ENCODE results near the gene ZBTB39.
"Not testable (repeated sequence)": the region's sequence is repeated elsewhere in the genome, so short reads cannot be mapped to it uniquely, and the experiment has no call there.

Gene ZBTB39

GRCh38 chr12:56999456-56999855 is 6.9 kb downstream of the ZBTB39 start:
- DNase-seq = no peak

GRCh38 chr12:56998981-56999380 is 7.4 kb downstream of the ZBTB39 start:
- no peak for DNase-seq

GRCh38 chr12:56998316-56998715 is 8.0 kb downstream of the ZBTB39 start:
- DNase-seq = no peak

DNA sequence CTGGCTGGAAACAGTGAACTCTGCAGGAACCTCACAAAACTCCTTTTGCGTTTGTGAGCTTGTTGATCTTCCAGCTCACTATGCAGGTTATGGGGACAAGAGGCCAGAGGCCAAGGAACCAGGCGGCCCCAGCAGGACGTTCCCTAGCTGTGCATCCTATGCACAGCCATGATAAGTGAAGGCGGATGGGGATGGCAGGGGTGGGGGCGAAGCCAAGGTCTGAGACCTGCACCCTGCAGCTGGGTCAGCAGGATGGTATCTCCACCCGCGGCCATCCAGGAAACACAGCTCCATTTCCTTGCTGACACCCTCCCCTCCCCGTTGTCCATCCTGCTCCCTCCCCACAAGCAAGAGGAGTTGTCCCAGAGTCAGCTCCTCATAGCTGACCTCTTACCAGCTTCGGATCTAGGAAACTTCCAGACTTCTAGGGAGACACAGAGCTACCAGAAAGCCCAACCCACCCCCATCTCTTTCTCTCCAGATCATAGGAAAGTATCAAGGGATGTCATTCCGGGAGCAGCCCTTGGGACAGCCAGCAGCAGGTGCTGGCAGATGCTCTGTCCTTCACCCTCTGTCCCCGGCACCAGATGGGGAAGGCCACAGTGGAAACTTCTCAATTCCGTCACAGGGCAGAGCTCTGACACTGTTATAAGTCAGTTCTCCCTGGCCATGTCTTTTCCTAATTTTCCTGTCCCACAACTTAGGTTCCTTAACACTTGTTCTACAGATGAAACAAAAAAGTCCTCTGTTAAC is 9.4 kb downstream of the ZBTB39 start:
- no peak for DNase-seq

DNA sequence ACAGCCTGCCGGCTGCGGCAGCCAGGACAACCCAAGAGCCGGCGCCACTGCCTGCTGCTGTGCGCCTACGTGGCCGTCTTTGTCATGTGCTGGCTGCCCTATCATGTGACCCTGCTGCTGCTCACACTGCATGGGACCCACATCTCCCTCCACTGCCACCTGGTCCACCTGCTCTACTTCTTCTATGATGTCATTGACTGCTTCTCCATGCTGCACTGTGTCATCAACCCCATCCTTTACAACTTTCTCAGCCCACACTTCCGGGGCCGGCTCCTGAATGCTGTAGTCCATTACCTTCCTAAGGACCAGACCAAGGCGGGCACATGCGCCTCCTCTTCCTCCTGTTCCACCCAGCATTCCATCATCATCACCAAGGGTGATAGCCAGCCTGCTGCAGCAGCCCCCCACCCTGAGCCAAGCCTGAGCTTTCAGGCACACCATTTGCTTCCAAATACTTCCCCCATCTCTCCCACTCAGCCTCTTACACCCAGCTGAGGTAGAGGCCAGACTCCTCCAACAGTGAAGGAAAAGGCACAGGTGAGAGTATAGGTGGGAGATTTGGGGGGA is 10.3 kb downstream of the ZBTB39 start:
- no peak for DNase-seq

- no peak for DNase-seq
Observed at GRCh38 chr12:56995201-56995929, 11.0 kb downstream of the ZBTB39 start.

DNA sequence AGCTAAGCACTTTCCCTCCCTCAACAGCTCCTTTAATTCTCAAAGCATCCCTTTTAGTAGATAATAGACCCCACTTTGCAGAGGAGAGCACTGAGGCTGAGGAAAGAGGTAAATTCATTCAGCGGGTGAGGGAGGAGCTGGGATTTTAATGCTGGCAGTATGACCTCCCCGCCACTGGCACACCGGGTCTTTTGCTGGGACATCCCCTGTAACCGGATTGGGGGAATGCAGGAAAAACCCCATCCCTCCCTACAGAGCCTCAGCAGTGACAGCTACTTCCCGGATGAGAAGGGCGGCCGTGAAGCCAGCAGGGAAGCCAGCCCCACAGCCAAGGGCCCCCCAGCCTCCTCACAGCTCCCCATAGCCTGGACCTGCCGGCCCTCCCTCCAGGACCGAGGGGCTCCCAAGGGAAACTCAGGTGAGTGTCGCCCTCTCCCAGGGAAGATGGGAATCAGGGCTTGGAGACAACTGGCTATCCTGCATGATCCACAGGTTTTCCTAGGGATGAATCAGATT is 12.1 kb downstream of the ZBTB39 start:
- no peak for DNase-seq

DNA sequence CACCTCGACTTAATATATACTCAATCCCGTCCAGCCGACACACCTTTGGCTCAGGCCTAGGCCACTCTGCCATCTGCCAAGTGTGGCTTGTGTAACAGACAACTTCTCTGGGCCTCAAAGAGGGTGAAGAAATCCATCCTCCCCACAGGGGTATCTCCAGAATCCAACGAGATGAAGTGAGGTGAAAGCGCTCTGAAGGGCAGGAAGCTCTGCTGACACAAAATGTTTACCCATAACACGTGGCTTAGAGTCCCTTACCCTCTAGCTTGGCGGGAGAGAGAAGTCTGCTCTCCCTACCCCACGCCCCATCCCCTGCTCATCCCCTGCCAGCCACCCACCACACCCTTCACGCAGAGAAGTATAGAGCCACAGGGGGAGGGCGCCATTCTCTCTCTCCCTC is 13.0 kb downstream of the ZBTB39 start:
- no peak for DNase-seq

- no peak for DNase-seq
Observed at GRCh38 chr12:56991319-56992246, 14.8 kb downstream of the ZBTB39 start.

DNA sequence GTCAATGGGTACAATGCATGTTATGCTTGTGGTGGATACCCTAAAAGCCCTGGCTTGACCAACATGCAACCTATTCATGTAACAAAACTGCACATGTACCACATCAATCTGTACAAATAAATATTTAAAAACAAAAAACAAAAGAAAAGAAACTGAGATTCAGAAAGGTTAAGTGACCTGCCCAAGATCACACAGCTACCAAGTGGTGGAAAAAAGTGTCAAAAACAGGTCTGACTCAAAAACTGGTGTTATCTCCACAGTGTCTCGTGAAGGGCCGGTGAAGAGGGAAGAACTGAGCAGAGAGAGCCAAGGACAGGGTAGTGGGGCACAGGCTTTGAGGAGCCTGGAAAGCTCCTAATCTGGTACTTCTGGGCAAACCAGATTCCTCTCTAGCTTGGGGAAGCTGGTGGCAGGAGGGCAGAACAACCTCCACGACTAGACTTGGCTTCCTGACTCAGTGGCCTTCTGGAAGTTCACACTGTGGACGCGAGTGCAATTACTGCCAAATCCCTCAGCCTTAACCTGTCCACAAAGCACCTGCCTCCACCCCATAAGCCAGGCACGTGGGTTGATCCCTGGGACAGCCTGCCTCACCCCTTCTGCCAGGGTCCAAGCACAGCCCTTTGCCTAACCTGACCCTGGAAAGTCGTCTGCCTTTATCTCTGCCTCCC is 15.6 kb downstream of the ZBTB39 start:
- no peak for DNase-seq

- DNase-seq = no peak
Observed at GRCh38 chr12:56989861-56990610, 16.3 kb downstream of the ZBTB39 start.

GRCh38 chr12:56988207-56988739 is 18.1 kb downstream of the ZBTB39 start:
- no peak for DNase-seq

- DNase-seq = peak; percentile 64
Observed at GRCh38 chr12:56987551-56988053, 18.7 kb downstream of the ZBTB39 start.

- DNase-seq = no peak
Observed at GRCh38 chr12:56987011-56987410, 19.3 kb downstream of the ZBTB39 start.

DNA sequence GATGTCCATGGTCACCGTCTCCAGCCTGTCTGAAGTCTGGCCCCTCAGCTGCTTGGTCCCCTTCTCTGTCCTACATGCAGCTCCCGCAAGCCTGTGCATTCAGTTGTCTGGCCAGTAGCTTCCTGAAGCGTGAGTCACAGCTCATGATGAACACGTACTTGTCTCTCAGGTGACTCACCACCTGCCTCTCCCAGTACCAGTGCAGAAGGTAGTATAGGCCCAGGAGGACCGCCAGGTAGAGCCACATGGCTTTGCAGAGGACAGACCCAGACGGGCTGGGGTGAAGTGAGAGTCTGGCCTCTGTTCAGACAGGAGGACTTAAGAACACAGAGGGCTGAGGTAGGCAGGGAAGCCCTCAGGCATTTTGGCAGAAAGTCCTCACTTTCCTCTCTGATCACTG is 20.6 kb downstream of the ZBTB39 start:
- DNase-seq = not testable (repeated sequence)

DNA sequence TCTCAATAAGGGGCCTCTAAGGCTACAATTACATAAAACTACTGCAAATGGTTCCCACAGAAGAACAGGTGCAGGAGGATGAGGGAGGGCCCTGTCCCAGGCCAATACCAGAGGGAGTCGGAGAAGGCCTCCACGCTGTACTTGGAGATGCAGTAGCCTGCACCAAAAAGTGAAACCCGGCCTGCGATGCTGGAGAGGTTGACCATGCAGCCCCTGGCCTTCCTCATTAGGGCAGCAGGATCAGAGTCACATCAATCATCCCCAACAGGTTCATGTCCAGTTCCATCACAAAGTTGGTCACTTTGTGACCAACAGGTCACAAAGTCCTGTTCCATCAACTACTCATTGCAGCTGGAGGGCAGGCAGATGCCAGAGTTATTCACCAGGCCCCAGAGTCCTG is 23.0 kb downstream of the ZBTB39 start:
- DNase-seq = no peak

DNA sequence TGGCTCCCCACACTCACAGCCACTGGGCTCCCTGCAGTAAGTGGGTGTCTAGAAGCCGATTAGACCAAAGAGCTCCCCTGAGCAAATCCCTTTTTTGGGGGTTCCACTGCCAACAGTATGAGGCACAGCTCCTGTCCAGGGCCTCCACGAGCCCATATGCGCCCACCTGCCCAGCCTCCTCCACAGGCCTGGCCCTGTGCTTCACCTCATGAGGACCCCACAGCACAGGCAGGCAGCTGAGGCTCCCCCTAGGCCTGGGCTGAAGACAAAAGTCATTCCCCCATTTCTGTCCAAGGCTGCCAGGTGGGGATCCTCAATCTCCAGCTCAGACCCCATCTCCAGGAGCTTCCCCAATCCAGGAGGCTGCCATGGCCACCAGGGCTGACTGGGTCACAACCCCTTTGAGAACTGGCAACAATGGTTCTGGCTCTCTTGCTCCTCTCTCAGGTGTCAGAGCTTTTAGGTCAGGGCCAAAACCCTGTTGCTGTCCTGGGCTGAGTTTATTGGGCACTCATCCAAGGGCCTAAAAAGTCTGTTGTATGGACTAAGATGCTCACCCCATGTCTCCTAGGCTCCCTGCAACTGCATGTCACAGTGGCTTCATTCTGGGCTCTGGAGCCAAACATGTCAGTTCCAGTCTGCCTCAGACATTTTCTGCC is 23.6 kb downstream of the ZBTB39 start:
- DNase-seq = not testable (repeated sequence)

GRCh38 chr12:56980941-56981530 is 25.3 kb downstream of the ZBTB39 start:
- DNase-seq = no peak

- DNase-seq = no peak
Observed at GRCh38 chr12:56980268-56980667, 26.1 kb downstream of the ZBTB39 start.

DNA sequence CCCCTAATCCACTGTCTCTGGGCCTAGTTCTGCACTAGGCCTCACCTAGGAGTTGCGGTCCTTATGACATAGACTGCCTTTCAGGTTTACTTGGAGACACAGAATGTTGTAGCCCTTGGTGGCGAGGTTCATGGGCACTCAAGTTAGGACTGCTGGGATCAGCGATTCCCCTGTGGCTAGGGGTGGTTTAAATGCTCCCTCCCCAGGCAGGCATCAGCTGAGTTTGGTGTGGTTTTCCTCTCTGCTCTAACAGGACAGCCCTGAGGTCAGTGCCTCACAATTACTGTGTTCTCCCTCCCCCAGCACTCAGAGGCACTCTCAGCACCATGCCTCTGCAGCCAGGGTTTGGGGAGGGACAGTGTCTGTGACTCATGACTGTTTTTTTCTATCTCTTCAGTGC is 26.7 kb downstream of the ZBTB39 start:
- DNase-seq = no peak

All from NCI-H1436 (cell line).